RWPE1 (cell line): Measurements from ENCODE around the gene LHFPL2.

Source experiments
- CTCF ChIA-PET: fragments of 350-600 bp; sonication (Branson Sonifier 250); formaldehyde crosslinking; extraction: SDS; loops from one replicate; lab custom pipeline; 2021; lab: Yijun Ruan, JAX
- POLR2A ChIA-PET: fragments of 400-600 bp; formaldehyde crosslinking; extraction: SDS; loops from one replicate; lab custom pipeline; 2020; ENCODE audit warnings: antibody characterized with exemption; ENCODE audit not compliant: low non-redundant PET; lab: Yijun Ruan, JAX
- DNase-seq: peaks from one replicate; pipeline ENCODE4 v3.0.0; 2012; ENCODE audit warnings: low spot score
- H3K27ac ChIP-seq: fragments of 450-650 bp; 2 replicates; pipeline ENCODE4 v1.5.1; 2017
- CTCF ChIP-seq: fragments of 450-650 bp; conservative IDR thresholded peaks from 2 replicates; pipeline ENCODE4 v1.5.1; 2017; ENCODE audit warnings: low read depth, mild to moderate bottlenecking

LHFPL2 gene

GRCh38 chr5:78632467-78632866 lies 16.1 kb downstream of the LHFPL2 start:
- no peak for TF ChIP-seq CTCF
- CTCF ChIA-PET, result interaction anchor here (0.8 to 1.0 kb wide), 4 partner anchors 14 to 105 kb away, joined by 3 to 5 read pairs (median 3); no protein-coding TSS in a partner anchor
- POLR2A ChIA-PET, result no interaction called here

GRCh38 chr5:78631931-78632330 lies 16.6 kb downstream of the LHFPL2 start:
- POLR2A ChIA-PET, result no interaction called here
- CTCF ChIA-PET, result interaction anchor here (0.8 to 1.0 kb wide), 2 partner anchors 47 to 105 kb away, joined by 3 to 5 read pairs; no protein-coding TSS in a partner anchor
- DNase-seq, result no peak
- no peak for TF ChIP-seq CTCF
- H3K27ac ChIP-seq, result no peak overlapping the region

More at GRCh38 chr5:78632467-78632866, 16.1 kb downstream of the LHFPL2 start:
- no peak for DNase-seq
- no peak overlapping the region for H3K27ac ChIP-seq

- DNase-seq, result no peak
- CTCF ChIA-PET, result no interaction called here
- POLR2A ChIA-PET, result no interaction called here
- no peak for TF ChIP-seq CTCF
- H3K27ac ChIP-seq, result no peak overlapping the region
These were observed 18.5 kb downstream of the LHFPL2 start for GRCh38 chr5:78630047-78630446.

GRCh38 chr5:78629624-78630023 lies 18.9 kb downstream of the LHFPL2 start:
- no peak for DNase-seq
- CTCF ChIA-PET, result no interaction called here
- POLR2A ChIA-PET, result no interaction called here
- no peak for TF ChIP-seq CTCF
- H3K27ac ChIP-seq, result no peak overlapping the region

- ChIA-PET POLR2A (no interaction called here), CTCF (interaction anchor here (0.6 to 0.7 kb wide), 2 partner anchors 22 to 77 kb away, joined by 3 read pairs; no protein-coding TSS in a partner anchor)
- TF ChIP-seq CTCF, result no peak
- no peak overlapping the region for H3K27ac ChIP-seq
- no peak for DNase-seq
These were observed 20.1 kb downstream of the LHFPL2 start for GRCh38 chr5:78628270-78628992.

- DNase-seq, result no peak
- CTCF ChIA-PET, result interaction anchor here (0.7 to 1.1 kb wide), 4 partner anchors 9 to 95 kb away, joined by 3 to 5 read pairs (median 4); no protein-coding TSS in a partner anchor
- TF ChIP-seq CTCF, result no peak
- H3K27ac ChIP-seq, result no peak overlapping the region
- POLR2A ChIA-PET, result no interaction called here
These were observed 20.8 kb downstream of the LHFPL2 start for GRCh38 chr5:78627766-78628165.
